Stromal cell of bone marrow (primary cell): ENCODE results near the gene DRAM1.

Experiments
- DNase-seq: peaks from one replicate; pipeline ENCODE4 v3.0.0-alpha.2; 2012; ENCODE audit warnings: low read depth

The DRAM1 gene

GRCh38 chr12:101941306-101942249 lies 64.2 kb downstream of the DRAM1 start:
- peak; percentile 21 for DNase-seq

- no peak for DNase-seq
These were observed 64.8 kb downstream of the DRAM1 start for GRCh38 chr12:101942250-101942605.

GRCh38 chr12:101945369-101946232 lies 68.2 kb downstream of the DRAM1 start:
- no peak for DNase-seq

- no peak for DNase-seq
These were observed 68.8 kb downstream of the DRAM1 start for GRCh38 chr12:101946233-101946611.

- DNase-seq, result no peak
These were observed 69.9 kb downstream of the DRAM1 start for GRCh38 chr12:101947316-101947715.

GRCh38 chr12:101948365-101948764 lies 71.0 kb downstream of the DRAM1 start:
- DNase-seq, result no peak

- DNase-seq, result no peak
These were observed 73.8 kb downstream of the DRAM1 start for GRCh38 chr12:101951002-101951670.

- DNase-seq, result no peak
These were observed 76.7 kb downstream of the DRAM1 start for GRCh38 chr12:101954113-101954512.

- no peak for DNase-seq
These were observed 77.3 kb downstream of the DRAM1 start for GRCh38 chr12:101954676-101955075.

- DNase-seq, result peak; percentile 53
These were observed 80.0 kb downstream of the DRAM1 start for GRCh38 chr12:101957252-101957959.

GRCh38 chr12:101959607-101960006 lies 82.2 kb downstream of the DRAM1 start:
- DNase-seq, result no peak

GRCh38 chr12:101962486-101962885 lies 85.1 kb downstream of the DRAM1 start:
- DNase-seq, result peak; percentile 62

- DNase-seq, result no peak
These were observed 86.3 kb downstream of the DRAM1 start for GRCh38 chr12:101963697-101964096.

- DNase-seq, result no peak
These were observed 89.1 kb downstream of the DRAM1 start for GRCh38 chr12:101966496-101966895.

GRCh38 chr12:101967506-101967905 lies 90.1 kb downstream of the DRAM1 start:
- DNase-seq, result no peak

GRCh38 chr12:101968770-101969169 lies 91.4 kb downstream of the DRAM1 start:
- DNase-seq, result no peak
